K562 (cell line): ENCODE measurements around the gene GET3. TPM values are rescaled to one million over a fixed set of nuclear protein-coding genes. Genes with fewer than 3 reads are reported as not detected.

ENCODE experiments used
- ATAC-seq: fragments of 200-7000 bp; cut with Tn5 transposase; 3 replicates; pipeline ENCODE4 v1.9.1; 2020; ENCODE audit warnings: moderate library complexity
- BruUV-seq: library from RNA; stranded (reverse); fragments of 400-500 nt; replicated peaks from 2 replicates; lab custom pipeline; 2021; lab: Mats Ljungman, UMichigan
- CTCF ChIA-PET: fragments of 300-600 bp; formaldehyde crosslinking; extraction: SDS; loops from one replicate; lab custom pipeline; 2021; ENCODE audit warnings: low intra/inter-chr PET ratio; lab: Yijun Ruan, JAX
- POLR2A ChIA-PET: fragments of 300-600, 350-650 bp; sonication (Branson Sonifier 250); formaldehyde crosslinking; extraction: SDS; loops from one replicate; lab custom pipeline; 2021; ENCODE audit warnings: antibody characterized with exemption, inconsistent platforms; lab: Yijun Ruan, JAX
- DNase-seq, 4 experiments: peaks; one replicate each; pipeline versions ENCODE4 v3.0.0 to v3.0.0-alpha.2; 2011 to 2018; ENCODE audit warnings: low spot score in 3 of 4, mixed read lengths in 3 of 4; ENCODE audit errors: extremely low read depth in 1 of 4
- FAIRE-seq: peaks from 2 replicates; lab custom pipeline; 2011; peaks lifted over from hg19 to GRCh38; lab: Jason Lieb, UNC
- H2AFZ ChIP-seq: 2 replicates; pipeline ENCODE4 v1.6.0; 2011; ENCODE audit warnings: low read depth, low read length, control low read depth, inconsistent platforms
- H3K27ac ChIP-seq: fragments of 200-600 bp; 3 replicates; pipeline ENCODE4 v1.8.0; 2011; ENCODE audit warnings: low read depth, mild to moderate bottlenecking, control low read depth, inconsistent platforms, low read length, moderate library complexity, mixed read lengths; ENCODE audit errors: extremely low read depth
- H3K27me3 ChIP-seq, 2 experiments: fragments of 300-600 bp in 1 of 2; 2 replicates in 1 of 2; 3 replicates in 1 of 2; pipeline versions ENCODE4 v1.6.0 to v1.8.0; 2011; ENCODE audit warnings: inconsistent platforms in 2 of 2, low read length in 2 of 2, mild to moderate bottlenecking in 1 of 2, mixed read lengths in 1 of 2, moderate library complexity in 1 of 2; ENCODE audit not compliant: control insufficient read depth in 2 of 2, insufficient read depth in 2 of 2
- H3K36me3 ChIP-seq: fragments of 300-600 bp; 3 replicates; pipeline ENCODE4 v1.8.0; 2011; ENCODE audit warnings: mild to moderate bottlenecking, low read length, inconsistent platforms; ENCODE audit not compliant: control insufficient read depth, insufficient read depth
- H3K4me1 ChIP-seq, 2 experiments: fragments of 200-600 bp in 1 of 2; replicated peaks in 1 of 2; 2 replicates in 1 of 2; 3 replicates in 1 of 2; pipeline versions ENCODE4 v1.5.1 to v1.8.0; 2011; ENCODE audit warnings: inconsistent platforms in 2 of 2, low read length in 2 of 2, mild to moderate bottlenecking in 1 of 2, mixed read lengths in 1 of 2, moderate library complexity in 1 of 2; ENCODE audit not compliant: control insufficient read depth in 2 of 2, insufficient read depth in 2 of 2
- H3K4me2 ChIP-seq: 2 replicates; pipeline ENCODE4 v1.6.1; 2011; ENCODE audit warnings: low read length, control low read depth, inconsistent platforms, mixed read lengths; ENCODE audit not compliant: insufficient read depth
- H3K4me3 ChIP-seq: fragments of 200-600 bp; sonication (generic), shearing (Covaris generic); 2 replicates; pipeline ENCODE4 v1.5.1; 2016; ENCODE audit warnings: control low read depth, inconsistent platforms
- H3K79me2 ChIP-seq: fragments of 200-600 bp; 3 replicates; pipeline ENCODE4 v1.8.0; 2011; ENCODE audit warnings: low read length, inconsistent platforms; ENCODE audit not compliant: control insufficient read depth, insufficient read depth
- H3K9ac ChIP-seq, 2 experiments: 2 replicates each; pipeline versions ENCODE4 v1.6.0 to v1.6.1; 2011; ENCODE audit warnings: low read depth in 2 of 2, low read length in 2 of 2, control low read depth in 1 of 2, inconsistent platforms in 1 of 2, mild to moderate bottlenecking in 1 of 2, mixed read lengths in 1 of 2; ENCODE audit not compliant: insufficient read depth in 1 of 2
- H3K9me1 ChIP-seq: one replicate; pipeline ENCODE4 v1.6.0; 2011; ENCODE audit warnings: inconsistent platforms, mild to moderate bottlenecking, low read length, moderate library complexity; ENCODE audit not compliant: control insufficient read depth, insufficient read depth
- H3K9me3 ChIP-seq: replicated peaks from 2 replicates; pipeline ENCODE4 v1.5.1; 2011; ENCODE audit warnings: low read depth, low read length, inconsistent platforms; ENCODE audit not compliant: control insufficient read depth, insufficient read depth
- H4K20me1 ChIP-seq: replicated peaks from 2 replicates; pipeline ENCODE4 v1.6.1; 2011; ENCODE audit warnings: low read length, inconsistent platforms, mixed read lengths; ENCODE audit not compliant: control insufficient read depth, insufficient read depth
- ASH1L ChIP-seq: fragments of 450-650 bp; IDR thresholded peaks from 2 replicates; pipeline ENCODE4 v1.6.1; 2018; ENCODE audit warnings: borderline replicate concordance, mild to moderate bottlenecking, low read depth; ENCODE audit not compliant: partially characterized antibody
- MYC ChIP-seq, 2 experiments: fragments of 250-450 bp in 1 of 2; sonication (Bioruptor Pico) in 1 of 2; IDR thresholded peaks; 2 replicates each; pipeline versions ENCODE4 v1.5.1 to v1.6.1; 2012 to 2021; ENCODE audit warnings: low read depth in 2 of 2, borderline replicate concordance in 1 of 2, improper control_type of control experiment in 1 of 2, low read length in 1 of 2, mild to moderate bottlenecking in 1 of 2, moderate library complexity in 1 of 2
- SIN3A ChIP-seq, 2 experiments: fragments of 150-350 bp in 1 of 2; IDR thresholded peaks; 2 replicates each; pipeline ENCODE4 v1.6.1; 2011 to 2016; ENCODE audit warnings: borderline replicate concordance in 2 of 2, low read depth in 2 of 2, low read length in 2 of 2, mild to moderate bottlenecking in 2 of 2, moderate library complexity in 2 of 2; ENCODE audit not compliant: control insufficient read depth in 1 of 2
- ZBTB33 ChIP-seq: sonication (generic); formaldehyde crosslinking; IDR thresholded peaks from 2 replicates; pipeline ENCODE4 v1.8.1; 2023; ENCODE audit warnings: mild to moderate bottlenecking, missing genetic modification reagents
- WGBS: fragments of 100-300 bp; shearing (Covaris generic); methylation state at CpG from one replicate; pipeline ENCODE4 v1.1.6; 2016; ENCODE audit warnings: low coverage, mixed read lengths; ENCODE audit not compliant: insufficient coverage; ENCODE audit errors: missing lambda C conversion rate; 5-methylcytosine and 5-hydroxymethylcytosine counted together
- in situ Hi-C: fragments of 300-500 bp; cut with MboI; formaldehyde crosslinking; loops from 4 replicates; pipeline ENCODE4 v1.15.0; 2018; ENCODE audit warnings: inconsistent platforms, mixed read lengths
- intact Hi-C: fragments of 100-400 bp; cut with micrococcal nuclease; formaldehyde crosslinking; loops from 2 replicates; pipeline ENCODE4 v1.14.2; 2022
- polyA plus RNA-seq, 8 experiments: library from polyadenylated mRNA; depleted of rRNA in 4 of 8; stranded (reverse) in 5 of 8; unstranded in 3 of 8; fragments of >200 nt; fragmentation: Nextera tagmentation in 2 of 8; fragmentation: Illumina TruSeq in 1 of 8; extraction: Ambion mirVana in 2 of 8; extraction: Trizol in 1 of 8; gene quantifications; 2 replicates each; pipeline versions ENCODE4 v1.2.1 to v1.2.3, GENCODE V29; 2011 to 2014; ENCODE audit warnings: inconsistent platforms in 1 of 8, missing spikeins in 1 of 8
- total RNA-seq, 7 experiments: library from RNA; depleted of rRNA in 6 of 7; stranded (reverse); fragments of >200 nt in 6 of 7; fragmentation: Illumina TruSeq in 2 of 7; extraction: Trizol in 2 of 7; gene quantifications; 2 replicates each; pipeline versions ENCODE4 v1.2.1 to v1.2.3, GENCODE V29; 2011 to 2021; ENCODE audit warnings: low replicate concordance in 1 of 7

GET3 gene
- total and polyA plus RNA-seq, 9 of the 15 experiments (the other 6 are each of a cell fraction or from before 2014, with no cell fraction given) = 8.3 to 83.5 (median 51.8) TPM

- Histone ChIP-seq H3K9me3 (peaks cover 6% of the 10 kb centered on the region), H3K79me2 (no peaks in the 10 kb centered on the region)
Measured at GRCh38 chr19:12752056-12752781, 14.9 kb downstream of the GET3 start.

GRCh38 chr19:12754465-12755196 is 17.3 kb downstream of the GET3 start:
- no peaks in the 10 kb centered on the region for H3K36me3 ChIP-seq
- H3K79me2 ChIP-seq = no peaks in the 10 kb centered on the region
- BruUV-seq = no TSS peak
- no peaks in the 10 kb centered on the region for H3K9me3 ChIP-seq
- no peak overlapping the region for H3K27ac ChIP-seq
- in situ Hi-C loops = no loop called here
- H2AFZ ChIP-seq = no peak overlapping the region
- CTCF ChIA-PET = no interaction called here
- no peak for TF ChIP-seq MYC (IDR thresholded peaks at IDR 0.05; ENCODE audit: low read depth, low read length)
- no peak for TF ChIP-seq MYC (CRISPR knock-in tag; IDR thresholded peaks at IDR 0.05; ENCODE audit: borderline replicate concordance, low read depth)
- peak; percentile 18; the same call in 1 of the 2 replicates for TF ChIP-seq ZBTB33 (CRISPR knock-in tag)
- no peaks in the 10 kb centered on the region for H4K20me1 ChIP-seq
- FAIRE-seq (no peak), ATAC-seq (no peak), DNase-seq (no peak)
- H3K9ac ChIP-seq = no peak overlapping the region
- H3K9me1 ChIP-seq = no peaks in the 10 kb centered on the region
- POLR2A ChIA-PET = interaction anchor here (0.6 to 2.0 kb wide), 8 partner anchors 8 to 1494 kb away, joined by 3 to 6 read pairs (median 4); partner anchors contain the start of genes GET3 and TRIR
- intact Hi-C loops = no loop called here
- H3K4me3 ChIP-seq = no peak overlapping the region
- H3K4me2 ChIP-seq = no peak overlapping the region
- peaks cover 4 to 45% of the 10 kb centered on the region in 2 experiments; a peak in 3 of 5 replicates for H3K4me1 ChIP-seq
- H3K27me3 ChIP-seq = peaks cover 20 to 36% of the 10 kb centered on the region in 2 experiments; a peak in 3 of 5 replicates
- WGBS = 51% methylated on average over 24 of the region's 50 CpGs

More at GRCh38 chr19:12752056-12752781, 14.9 kb downstream of the GET3 start:
- BruUV-seq = no TSS peak
- Histone ChIP-seq H3K4me2 (no peak overlapping the region), H3K36me3 (peaks cover 10% of the 10 kb centered on the region; the same call in 1 of the 3 replicates), H3K4me1 (peaks cover 0 to 30% of the 10 kb centered on the region in 2 experiments; a peak in 3 of 5 replicates), H4K20me1 (no peaks in the 10 kb centered on the region), H3K9me1 (no peaks in the 10 kb centered on the region), H3K9ac (peak overlapping the region in 1 of 2 experiments; percentile 72; a peak in 1 of 4 replicates), H3K27me3 (peaks cover 20 to 36% of the 10 kb centered on the region in 2 experiments; a peak in 3 of 5 replicates), H3K27ac (no peak overlapping the region), H2AFZ (no peak overlapping the region), H3K4me3 (no peak overlapping the region)
- ATAC-seq (no peak; the same call in 2 of the 3 replicates), FAIRE-seq (no peak), DNase-seq (no peak)
- intact Hi-C loops (no loop called here), in situ Hi-C loops (no loop called here)
- CTCF ChIA-PET = no interaction called here
- POLR2A ChIA-PET = interaction anchor here (0.6 to 1.9 kb wide), 9 partner anchors 9 to 766 kb away, joined by 3 to 5 read pairs (median 4); partner anchors contain the start of genes DHPS and TRIR
- no peak for TF ChIP-seq SIN3A (IDR thresholded peaks at IDR 0.05; ENCODE audit: borderline replicate concordance in 2 of 2, control insufficient read depth in 1 of 2, low read depth in 2 of 2, low read length in 2 of 2)
- no peak for TF ChIP-seq ASH1L
- WGBS = 2% methylated on average over 22 of the region's 23 CpGs
